CD4-positive, alpha-beta T cell treated with Interleukin-6 at 100 ng/mL for 8 hours (primary cell): ENCODE data around the gene ADARB2.

Experiments
- DNase-seq: peaks from one replicate; pipeline ENCODE4 v3.0.0-alpha.2; 2020; ENCODE audit warnings: mixed read lengths, low spot score

Gene ADARB2

DNA sequence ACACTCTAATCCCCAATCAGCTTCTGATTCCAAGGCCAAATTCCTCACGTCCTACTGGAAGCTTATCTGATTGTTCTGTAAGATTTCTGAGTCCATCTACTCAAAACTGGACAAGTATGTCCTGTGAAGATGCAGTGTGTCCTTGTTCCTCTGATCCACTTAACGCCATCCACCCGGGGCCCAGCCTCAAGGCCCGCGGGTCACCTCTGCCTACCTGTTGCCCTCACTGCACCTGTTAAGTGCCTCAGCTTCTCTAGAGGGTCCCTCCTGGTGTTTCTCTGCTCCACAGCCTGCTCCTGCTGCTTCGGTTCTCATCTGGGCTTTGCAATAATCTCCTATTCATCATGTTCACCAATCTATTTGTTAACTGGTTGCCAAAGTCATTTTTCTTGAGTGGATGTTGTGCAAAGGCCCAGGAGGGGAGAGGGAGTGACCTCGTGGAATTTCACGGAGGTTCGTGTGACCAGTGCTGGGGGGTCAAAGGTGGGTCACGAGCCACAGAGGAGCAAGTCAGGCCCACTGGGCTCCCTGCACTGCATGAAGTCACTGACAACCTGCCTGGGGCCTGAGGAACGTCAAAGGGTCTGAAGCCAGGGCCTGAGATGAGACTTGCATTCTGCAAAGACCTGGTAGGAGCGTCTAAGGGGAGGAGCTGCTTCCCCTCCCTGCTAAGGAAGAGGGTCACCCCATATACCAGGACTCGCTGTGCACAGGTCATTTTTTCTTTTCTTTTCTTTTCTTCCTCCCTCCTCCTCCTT lies 343.0 kb downstream of the ADARB2 start:
- no peak for DNase-seq

DNA sequence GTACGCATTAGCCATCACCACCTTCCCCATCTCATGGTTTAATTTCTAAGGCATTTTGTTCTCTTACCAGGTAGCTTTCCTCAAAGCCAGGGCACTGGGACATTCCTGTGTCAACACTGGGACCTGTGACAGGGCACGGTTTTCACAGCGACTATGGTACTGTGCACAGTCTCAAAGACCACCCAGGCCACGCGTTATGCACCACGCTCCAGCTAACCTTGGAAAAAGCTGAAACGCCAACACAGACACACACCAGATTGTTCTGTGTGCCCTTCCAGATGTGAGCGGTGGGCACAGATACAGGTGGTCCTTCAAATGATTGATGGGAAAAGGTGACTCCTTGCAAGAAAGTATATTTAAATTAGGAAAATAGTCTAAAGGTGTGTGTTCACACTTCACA lies 343.8 kb downstream of the ADARB2 start:
- DNase-seq = no peak

DNA sequence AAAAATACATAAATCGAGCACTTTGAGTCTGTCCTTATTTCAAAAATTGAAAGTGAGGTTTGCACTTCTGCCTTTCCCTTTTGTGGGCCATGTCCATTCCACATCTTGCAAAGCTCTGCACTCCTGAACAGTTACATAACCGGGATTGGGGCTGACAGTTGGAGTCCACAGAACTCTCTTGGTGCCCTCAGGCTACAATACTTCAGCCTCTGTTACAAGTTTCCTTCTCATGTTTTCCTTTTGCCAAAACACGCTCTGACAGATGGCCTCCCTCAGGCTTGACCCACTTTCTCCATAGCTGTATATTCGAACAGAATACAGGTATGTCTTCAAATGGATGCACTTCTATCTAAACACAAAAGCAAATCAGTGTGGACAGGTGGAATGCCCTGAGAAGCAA lies 345.2 kb downstream of the ADARB2 start:
- DNase-seq = no peak

GRCh38 chr10:1390200-1390599 lies 347.1 kb downstream of the ADARB2 start:
- no peak for DNase-seq

- DNase-seq = no peak
Observed at GRCh38 chr10:1384026-1384425, 353.3 kb downstream of the ADARB2 start.

DNA sequence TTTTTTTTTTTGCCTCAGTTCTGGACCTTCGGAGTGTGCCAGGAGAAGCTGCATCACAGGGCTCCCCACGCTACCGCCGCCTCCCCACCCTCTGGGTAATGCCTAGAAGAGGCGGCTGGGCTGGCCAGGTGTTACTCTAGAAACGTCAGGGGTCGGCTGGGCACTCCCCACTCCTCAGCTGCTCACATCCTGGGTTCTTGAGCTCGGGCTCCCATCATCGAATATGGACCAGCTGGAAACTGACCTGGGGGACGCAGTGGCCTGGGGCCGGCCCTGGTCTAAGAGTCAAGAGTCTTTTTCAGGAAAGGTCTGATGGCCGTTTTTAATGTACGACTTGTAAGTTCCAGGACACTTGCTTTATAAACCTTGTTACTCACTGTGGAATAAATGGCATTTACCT lies 354.6 kb downstream of the ADARB2 start:
- no peak for DNase-seq

GRCh38 chr10:1381339-1381738 lies 356.0 kb downstream of the ADARB2 start:
- DNase-seq = no peak

- DNase-seq = no peak
Observed at GRCh38 chr10:1380088-1380671, 357.1 kb downstream of the ADARB2 start.

DNA sequence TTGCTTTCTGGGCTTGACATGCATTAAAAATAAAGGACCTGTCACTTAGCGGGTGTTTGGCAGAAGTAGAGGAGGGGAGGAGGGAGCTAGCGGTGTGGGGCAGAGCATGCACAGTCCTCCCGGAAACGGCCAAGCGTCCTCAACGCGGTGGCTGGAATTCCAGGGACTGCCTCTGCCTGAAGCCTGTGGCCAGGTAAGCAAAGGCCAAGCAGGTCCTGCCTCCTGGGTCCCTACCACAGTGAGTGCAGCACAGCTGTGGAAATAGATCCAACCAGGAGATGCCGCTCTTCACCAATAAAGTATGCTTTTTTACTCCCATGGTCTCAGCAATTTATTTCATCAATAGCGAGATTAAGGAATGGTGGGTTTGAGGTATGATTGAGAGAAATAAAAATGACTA lies 357.7 kb downstream of the ADARB2 start:
- DNase-seq = no peak

DNA sequence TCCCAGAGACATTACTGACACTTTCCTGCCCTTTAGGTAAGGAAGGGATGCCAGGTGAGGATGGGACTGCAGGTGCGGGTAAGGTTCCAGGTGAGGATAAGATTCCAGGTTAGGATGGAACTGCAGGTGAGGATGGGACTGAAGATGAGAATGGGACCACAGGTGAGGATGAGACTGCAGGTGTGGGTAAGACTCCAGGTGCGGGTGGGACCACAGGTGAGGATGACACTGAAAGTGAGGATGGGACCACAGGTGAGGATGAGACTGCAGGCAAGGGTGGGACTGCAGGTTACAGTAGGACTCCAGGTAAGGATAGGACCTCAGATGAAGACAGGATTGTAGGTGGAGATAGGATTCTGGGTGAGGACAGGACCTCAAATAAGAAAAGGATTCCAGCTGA lies 358.9 kb downstream of the ADARB2 start:
- no peak for DNase-seq

GRCh38 chr10:1377740-1378397 lies 359.5 kb downstream of the ADARB2 start:
- no peak for DNase-seq

DNA sequence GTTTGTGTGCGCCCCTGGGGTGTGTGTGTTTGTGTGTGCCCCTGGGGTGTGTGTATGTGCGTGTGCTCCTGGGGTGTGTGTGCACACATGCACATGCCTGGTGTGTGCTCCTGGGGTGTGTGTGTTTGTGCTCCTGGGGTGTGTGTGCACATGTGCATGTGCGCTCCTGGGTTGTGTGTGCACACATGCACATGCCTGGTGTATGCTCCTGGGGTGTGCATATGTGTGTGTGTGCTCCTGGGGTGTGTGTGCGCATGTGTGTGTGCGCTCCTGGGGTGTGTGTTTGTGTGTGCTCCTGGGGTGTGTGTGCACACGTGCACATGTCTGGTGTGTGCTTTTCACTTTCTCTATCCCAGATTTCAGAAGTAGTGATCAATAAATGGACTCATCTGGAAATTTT lies 360.1 kb downstream of the ADARB2 start:
- no peak for DNase-seq

DNA sequence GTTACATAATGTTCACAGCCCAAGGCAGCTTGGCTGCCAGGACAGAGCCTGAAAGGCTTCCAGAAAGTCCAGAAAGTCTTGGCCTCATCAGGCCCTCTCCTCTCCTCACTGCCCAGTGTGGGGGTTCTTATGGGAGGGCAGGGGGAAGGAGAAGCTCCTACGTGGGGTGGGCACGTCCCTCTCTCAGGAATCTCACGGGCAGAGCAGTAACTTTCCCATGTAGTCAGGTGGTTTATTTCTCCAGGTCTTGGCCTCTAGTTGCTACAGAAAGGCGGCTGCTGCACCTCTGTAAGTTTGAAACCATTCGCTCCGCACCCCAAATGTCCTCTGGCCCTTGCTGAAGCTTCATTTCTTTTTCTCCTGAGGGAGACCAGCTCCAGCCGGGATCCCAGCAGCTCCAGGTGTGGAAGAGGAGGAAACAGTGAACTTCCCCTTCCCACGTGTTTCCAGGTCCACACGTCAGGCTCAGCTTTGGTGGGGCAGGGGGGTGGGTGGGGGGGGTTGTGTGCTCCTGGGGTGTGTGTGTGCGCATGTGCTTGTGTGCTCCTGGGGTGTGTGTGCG lies 360.9 kb downstream of the ADARB2 start:
- no peak for DNase-seq

GRCh38 chr10:1375346-1376170 lies 361.8 kb downstream of the ADARB2 start:
- DNase-seq = no peak

DNA sequence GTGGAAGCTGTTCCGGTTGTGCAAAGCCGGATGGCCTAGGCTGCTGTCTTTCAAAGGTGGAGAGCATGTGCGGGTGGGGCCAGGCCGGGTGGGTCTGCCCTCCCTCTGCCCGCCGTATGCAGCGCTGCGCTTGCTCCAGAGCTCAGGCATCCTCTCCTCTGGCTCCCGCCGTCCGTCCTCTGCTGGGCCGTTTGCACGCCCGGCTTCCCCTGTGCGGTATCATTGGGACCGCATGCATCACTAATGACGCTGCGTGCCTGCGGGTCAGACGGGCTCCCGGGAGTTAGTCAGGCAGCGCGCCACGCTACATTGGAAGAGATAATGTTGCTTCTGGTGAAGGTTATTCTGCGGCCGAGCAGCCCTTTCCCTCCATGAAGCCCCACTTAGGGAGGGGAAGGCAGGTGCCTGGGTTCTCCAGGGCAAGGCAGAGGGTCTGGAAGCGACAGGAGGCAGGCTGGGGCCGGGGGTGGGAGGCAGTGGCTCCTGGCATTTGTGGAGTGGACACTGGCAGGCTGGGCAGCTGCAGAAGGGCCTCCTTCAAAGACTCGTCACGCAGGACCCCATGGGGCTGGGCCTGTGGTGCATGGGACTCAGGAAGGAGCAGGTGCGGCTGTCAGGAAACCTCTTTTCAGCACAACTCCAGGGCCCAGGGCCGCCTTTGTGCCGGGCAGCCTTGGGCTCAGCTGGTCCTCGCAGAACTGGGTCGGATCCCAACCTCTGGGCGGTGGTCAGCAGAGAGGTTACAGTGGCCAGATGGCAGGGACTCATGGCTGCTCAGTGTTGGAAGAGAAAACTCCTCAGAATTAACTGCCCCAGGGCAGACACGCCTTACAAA lies 362.6 kb downstream of the ADARB2 start:
- no peak for DNase-seq

- DNase-seq = no peak
Observed at GRCh38 chr10:1373287-1373686, 364.0 kb downstream of the ADARB2 start.

- no peak for DNase-seq
Observed at GRCh38 chr10:1372212-1372611, 365.1 kb downstream of the ADARB2 start.

- DNase-seq = no peak
Observed at GRCh38 chr10:1370298-1370697, 367.0 kb downstream of the ADARB2 start.

DNA sequence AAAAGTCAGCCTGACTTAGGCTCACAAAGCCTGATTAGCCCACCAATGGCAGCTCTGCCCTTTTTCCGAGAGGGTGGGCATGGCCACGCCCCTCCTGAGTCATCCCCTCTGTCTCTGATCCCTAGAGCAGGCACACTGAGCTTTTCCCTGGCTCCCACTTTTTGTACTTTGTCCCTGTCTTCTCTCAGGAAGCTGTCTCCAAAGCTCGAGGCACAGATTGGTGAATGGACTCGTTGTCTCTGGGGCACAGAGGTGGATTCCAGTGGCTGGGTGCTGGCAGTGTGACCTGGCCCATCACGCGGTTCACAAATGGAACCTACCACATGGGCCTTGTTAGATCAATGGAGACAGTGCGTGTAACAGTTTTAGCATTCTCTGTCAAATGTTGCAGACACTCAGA lies 367.7 kb downstream of the ADARB2 start:
- no peak for DNase-seq

GRCh38 chr10:1369197-1369596 lies 368.1 kb downstream of the ADARB2 start:
- DNase-seq = no peak

GRCh38 chr10:1368842-1369171 lies 368.5 kb downstream of the ADARB2 start:
- no peak for DNase-seq
